Stimulated activated CD8-positive, alpha-beta memory T cell treated with anti-CD3 and anti-CD28 coated beads, Interleukin-15, amount 100 ng/mL, for 1 hour (primary cell): ENCODE measurements around the gene ERGIC1.
"Not testable (repeated sequence)": the region's sequence is repeated elsewhere in the genome, so short reads cannot be mapped to it uniquely, and the experiment has no call there.

Experiments
- DNase-seq: peaks from one replicate; pipeline ENCODE4 v3.0.0-alpha.2; 2020; ENCODE audit warnings: low read depth

The ERGIC1 gene

DNA sequence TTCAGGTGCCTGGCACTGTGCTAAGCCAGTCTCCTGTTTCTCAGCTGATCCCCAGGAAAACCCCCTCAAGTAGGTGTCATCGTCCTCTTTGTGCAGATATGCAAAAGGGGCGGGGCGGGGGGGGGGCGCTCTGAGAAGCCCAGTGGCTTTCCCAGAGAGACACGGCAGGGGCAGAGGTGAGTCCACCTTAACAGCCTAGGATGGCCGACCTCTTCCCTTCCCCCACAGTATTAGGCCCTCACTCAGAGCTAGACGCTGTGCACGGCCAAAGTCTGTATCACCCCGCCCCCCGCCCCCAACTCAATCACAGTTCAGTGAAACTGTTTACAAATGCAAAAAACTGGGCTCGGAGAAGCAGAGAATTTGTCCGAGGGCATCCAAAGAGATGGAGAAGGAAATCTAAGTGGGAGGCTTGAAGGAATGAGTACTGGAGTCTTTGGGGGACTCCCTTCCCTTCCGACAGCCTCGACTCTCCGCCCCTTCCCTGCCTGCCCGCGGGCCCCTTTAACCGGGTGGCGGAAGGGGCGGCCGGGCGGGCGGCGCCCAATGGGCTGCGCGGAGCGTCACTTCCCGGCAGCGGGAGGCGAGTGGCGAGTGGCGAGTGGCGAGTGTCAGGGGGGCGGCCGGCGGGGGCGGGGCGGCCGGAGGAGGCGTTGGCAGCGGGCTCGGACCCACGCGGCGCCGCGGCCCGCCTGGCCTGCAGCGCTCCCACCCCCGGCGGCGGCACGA lies at the start of gene ERGIC1:
Gene ERGIC1, plus strand, starts transcription at position 566 of the 729 bp plus-strand sequence. Its CDS starts 163 bp downstream, at position 729.
- peak; percentile 34 for DNase-seq

- DNase-seq = no peak
Measured at GRCh38 chr5:172785429-172786088, 48.5 kb upstream of the ERGIC1 start.

GRCh38 chr5:172786736-172787462 lies 47.2 kb upstream of the ERGIC1 start:
- DNase-seq = no peak

GRCh38 chr5:172787538-172787937 lies 46.5 kb upstream of the ERGIC1 start:
- DNase-seq = not testable (repeated sequence)

DNA sequence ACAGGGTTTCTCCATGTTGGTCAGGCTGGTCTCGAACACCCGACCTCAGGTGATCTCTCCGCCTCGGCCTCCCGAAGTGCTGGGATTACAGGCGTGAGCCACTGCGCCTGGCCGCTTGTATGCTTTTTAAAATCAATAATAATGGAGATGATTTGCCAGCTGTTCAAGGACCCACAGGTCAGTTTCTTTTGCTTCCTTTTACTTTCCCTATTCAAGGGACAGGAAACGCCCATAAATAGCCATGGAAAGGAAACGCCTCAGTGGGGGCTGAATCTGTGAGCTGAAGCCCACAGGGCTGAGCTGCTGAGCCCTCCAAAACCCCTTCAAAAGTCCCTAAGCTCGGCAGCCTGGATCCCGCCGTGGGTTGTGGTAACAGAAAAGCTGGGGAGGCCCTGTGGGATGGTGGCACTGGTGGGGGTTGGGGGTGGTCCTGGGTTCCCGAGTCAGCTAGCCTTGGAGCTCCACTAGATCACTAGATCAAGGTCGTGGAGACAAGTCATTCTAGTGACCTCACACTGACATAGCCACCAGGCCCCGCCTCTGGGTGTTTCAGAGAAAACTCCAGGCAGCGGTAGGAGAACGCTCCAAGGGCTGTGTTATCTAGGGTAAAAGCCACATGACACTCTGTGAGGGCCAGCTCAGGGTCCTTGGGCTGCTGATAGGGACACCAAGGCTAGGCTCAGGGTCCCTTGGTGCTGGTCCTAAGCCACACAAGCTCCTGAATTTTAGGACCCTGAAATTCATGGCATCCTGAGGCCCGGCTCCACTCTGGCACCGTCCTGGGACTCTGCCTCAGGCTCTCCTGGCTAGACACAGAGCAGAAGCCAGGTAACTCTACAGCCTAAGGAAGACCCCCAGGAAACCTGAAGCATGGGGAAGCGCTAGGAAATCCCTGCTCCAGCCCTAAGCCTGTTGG lies 45.0 kb upstream of the ERGIC1 start:
- no peak for DNase-seq

DNA sequence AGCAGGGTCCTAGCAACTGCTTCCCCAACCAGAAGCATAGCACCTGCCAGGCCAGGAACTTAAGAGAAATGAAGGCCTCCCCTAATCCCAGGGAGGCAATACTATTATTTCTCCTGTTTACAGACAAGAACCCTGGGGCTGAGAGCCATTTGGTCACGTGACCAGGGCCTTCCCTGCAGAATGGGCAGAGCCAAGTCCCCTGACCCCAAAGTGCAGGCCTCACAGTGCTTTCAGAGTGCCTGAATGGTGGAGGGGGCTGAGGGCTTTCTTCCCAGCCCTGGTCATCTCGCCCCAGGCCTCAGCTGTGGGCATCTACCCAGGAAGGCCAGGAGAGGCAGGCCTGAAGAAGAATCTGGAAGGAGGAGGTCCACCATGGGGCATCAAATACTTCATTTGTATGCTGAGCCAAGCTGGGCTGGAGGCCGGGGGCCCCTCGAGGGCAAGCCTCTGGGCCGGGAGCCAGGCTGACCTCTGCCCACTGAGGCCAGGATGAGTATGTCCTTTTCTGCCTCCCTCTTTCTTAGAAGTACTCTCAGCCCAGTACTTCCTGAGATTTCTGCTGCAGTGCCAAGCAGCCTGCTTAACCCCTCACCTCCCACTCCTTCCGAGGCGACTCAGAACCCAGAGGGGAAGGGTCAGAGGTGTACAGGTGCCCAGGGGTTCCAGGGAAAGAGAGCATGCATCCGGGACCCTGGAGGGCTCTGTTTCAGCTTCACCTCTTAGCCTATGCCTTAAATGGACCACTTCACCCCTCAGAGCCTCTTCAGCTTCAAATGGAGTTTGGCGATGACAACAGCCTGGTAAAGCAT lies 44.2 kb upstream of the ERGIC1 start:
- DNase-seq = no peak

DNA sequence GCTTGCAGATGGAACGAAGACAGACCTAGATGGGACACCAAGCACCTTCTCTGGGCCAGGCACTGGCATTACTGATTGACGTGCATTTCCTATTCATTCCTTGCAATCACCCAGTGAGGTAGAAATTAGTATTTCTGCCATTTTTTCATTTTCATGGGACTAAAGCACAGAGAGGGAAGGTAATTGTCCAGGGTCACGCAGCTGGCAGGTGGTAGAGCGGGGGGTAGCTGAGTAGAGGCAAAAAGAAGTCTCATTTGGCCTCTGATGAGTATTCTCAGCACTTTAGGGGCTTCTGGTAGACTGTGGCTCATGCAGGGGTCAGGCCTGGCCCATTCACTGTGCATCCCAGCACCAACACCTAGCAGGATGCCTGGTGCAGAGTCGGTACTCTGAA lies 43.6 kb upstream of the ERGIC1 start:
- no peak for DNase-seq

DNA sequence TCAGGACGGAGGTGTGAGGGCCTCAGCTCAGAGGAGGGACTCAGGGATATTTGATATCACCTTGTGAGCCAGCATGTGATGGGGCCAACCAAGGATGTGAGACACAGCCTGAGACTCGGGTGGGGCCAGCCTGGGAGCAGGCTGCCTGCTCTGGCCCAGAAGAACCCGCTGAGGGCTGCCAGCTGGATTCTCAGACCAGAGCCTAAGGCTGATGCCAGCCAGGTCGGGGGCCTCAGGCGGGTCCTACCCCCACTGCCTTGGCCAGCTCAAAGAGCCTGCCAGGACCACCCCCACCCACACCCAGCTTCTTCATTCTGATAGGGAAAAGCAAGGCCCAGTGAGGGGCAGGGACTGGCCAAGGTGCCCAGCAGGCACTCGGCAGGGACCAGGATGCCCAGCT lies 42.8 kb upstream of the ERGIC1 start:
- no peak for DNase-seq

DNA sequence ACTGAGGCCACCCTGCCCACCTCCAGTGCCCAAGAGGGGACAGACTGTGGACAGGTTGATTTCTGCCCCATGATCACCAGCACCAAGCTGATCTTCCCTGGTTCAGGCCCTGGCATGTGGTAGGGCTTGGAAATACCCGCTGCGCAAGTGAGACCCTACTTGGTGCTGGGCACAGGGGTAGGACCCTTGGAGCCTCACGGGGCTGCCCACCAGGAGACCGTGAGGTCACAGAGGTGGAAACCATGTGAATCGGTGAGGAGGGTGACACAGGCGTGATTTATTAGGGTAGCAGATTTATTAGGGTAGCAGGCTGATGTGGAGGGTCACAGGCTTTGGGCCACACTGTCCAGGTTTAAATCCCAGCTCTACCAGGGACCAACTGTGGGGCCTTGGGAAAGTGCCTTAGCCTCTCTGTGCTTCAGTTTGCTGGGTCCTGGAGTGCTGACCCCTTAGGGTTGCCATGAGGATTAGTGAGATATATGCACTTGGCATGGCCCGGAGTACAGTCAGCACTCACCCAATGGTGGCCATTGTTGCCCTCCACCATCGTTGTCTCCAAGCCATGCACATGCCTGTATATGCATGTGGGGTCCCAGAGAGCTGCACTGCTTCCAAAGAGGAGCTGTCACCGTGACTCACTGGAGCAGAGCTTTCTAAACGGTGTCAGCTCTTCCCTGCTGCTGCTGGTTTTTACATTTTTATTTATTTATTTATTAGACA lies 42.2 kb upstream of the ERGIC1 start:
- DNase-seq = no peak

DNA sequence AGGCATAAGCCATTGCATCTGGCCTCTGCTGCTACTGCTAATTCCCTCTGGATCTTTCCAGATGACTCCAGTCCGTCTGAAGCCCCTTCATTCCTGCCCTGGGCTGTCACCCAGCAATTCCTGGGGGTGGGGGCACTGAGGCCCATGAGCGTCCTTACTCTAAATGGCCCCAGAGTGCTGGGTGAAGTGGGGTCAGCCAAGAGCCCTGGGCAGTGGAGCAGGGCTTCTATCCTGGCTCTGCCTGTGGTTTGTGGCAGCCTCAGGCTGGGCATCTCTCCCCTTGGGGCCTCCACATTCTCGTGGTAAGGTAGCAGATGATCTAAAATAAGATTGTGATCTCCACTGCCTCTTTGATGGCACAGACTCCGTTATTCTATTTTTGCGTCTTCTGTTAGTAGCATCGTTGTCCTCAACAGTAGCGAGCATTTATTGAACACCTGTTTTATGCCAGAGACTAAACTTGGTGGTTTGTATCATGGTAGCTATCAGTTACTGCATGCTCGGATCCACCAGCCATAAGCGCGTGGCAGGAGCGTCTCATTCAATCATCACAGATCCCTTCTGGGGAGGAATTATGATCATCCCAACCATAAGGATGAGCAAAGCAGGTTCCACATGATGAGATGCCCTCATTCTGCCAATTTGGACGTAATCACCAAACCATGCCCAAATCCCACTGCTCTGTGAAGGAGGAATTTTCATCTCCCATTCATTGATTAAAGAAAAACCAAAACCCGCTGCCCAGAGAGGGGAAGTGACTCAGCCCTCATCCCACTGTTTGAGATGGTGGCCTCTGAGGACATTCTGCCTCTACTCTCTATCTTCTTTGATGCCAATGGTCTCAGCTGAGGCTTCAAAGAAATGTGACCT lies 41.1 kb upstream of the ERGIC1 start:
- DNase-seq = no peak

GRCh38 chr5:172793577-172794488 lies 40.2 kb upstream of the ERGIC1 start:
- DNase-seq = no peak

GRCh38 chr5:172795318-172795977 lies 38.6 kb upstream of the ERGIC1 start:
- no peak for DNase-seq

DNA sequence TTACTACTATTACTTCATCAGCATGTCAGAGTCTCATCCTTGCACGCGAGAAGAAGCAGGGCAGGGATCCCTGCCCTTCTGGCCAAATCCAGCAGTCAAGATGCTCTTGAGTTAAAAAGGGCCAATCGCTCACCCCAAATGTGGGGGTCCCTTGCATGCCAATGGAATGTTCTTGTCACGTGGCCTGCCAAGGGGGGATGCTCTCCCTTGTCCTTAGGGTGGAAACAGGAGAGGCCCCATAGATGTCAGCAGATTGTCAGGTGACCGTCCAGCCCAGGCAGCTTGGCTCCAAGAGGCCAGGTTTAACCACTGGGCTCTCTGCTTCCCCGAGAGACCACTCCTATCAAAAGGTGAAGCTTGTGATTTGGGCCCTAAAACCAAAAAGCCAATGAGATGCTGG lies 37.7 kb upstream of the ERGIC1 start:
- DNase-seq = no peak

GRCh38 chr5:172797771-172798191 lies 36.3 kb upstream of the ERGIC1 start:
- DNase-seq = no peak

- DNase-seq = no peak
Measured at GRCh38 chr5:172798422-172799215, 35.4 kb upstream of the ERGIC1 start.

- no peak for DNase-seq
Measured at GRCh38 chr5:172799416-172799815, 34.6 kb upstream of the ERGIC1 start.

GRCh38 chr5:172800088-172800551 lies 33.9 kb upstream of the ERGIC1 start:
- no peak for DNase-seq
